ENCODE measurements around the gene MARS1. TPM values are rescaled to one million over a fixed set of nuclear protein-coding genes. Genes with fewer than 3 reads are reported as not detected.

The MARS1 gene
- total RNA-seq, 8 experiments from 2014 or later = 133 to 437 (median 224) TPM

DNA sequence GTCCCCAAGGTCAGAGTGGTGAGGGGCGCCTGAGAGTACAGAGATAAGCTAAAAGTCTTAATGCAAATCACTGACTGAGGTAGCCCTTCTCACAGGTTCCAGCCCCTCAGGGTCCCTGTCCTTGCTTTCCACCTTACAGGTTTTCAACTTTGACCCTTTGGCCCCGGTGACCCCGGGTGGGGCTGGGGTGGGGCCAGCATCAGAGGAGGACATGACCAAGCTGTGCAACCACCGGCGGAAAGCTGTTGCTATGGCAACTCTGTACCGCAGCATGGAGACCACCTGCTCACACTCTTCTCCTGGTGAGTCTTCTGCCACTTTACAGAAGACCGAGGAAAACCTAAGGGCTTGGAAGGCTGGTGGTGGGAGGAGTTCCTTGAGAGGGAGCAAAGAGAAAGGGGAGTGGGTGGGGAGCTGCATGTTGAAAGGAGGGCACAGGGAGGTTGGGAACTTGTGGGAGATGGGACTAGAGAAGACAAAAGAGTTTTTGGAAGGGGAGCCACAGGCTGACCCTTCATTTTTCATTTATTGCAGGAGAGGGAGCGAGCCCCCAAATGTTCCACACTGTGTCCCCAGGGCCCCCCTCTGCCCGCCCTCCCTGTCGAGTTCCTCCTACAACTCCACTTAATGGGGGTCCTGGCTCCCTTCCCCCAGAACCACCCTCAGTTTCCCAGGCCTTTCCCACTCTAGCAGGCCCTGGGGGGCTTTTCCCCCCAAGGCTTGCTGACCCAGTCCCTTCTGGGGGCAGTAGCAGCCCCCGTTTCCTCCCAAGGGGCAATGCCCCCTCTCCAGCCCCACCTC lies 37.1 kb downstream of the MARS1 start:
- Histone ChIP-seq H3K4me1 (replicated peaks in 1 of 2) (peaks cover 39 to 45% of the 10 kb centered on the region in 2 donors), H3K4me3 (peak overlapping the region in 1 of 5 donors; percentile 47), H3K27ac (peak overlapping the region in 1 of 2 donors; percentile 94)
- ATAC-seq (replicated peaks in 6 of 8) = no peak
- in situ Hi-C loops (cut with MboI; ENCODE audit: low pct_unique_long_range_greater_than_20kb in 2 of 9, low sequenced_read_pairs in 9 of 9, unreplicated experiment in 9 of 9) = no loop called here
- WGBS, 10 experiments = 0 to 100% (median 39%) methylated on average over 1 to 2 of the region's 11 CpGs; no CpG with 5 or more reads in 4 of the 10 experiments

DNA sequence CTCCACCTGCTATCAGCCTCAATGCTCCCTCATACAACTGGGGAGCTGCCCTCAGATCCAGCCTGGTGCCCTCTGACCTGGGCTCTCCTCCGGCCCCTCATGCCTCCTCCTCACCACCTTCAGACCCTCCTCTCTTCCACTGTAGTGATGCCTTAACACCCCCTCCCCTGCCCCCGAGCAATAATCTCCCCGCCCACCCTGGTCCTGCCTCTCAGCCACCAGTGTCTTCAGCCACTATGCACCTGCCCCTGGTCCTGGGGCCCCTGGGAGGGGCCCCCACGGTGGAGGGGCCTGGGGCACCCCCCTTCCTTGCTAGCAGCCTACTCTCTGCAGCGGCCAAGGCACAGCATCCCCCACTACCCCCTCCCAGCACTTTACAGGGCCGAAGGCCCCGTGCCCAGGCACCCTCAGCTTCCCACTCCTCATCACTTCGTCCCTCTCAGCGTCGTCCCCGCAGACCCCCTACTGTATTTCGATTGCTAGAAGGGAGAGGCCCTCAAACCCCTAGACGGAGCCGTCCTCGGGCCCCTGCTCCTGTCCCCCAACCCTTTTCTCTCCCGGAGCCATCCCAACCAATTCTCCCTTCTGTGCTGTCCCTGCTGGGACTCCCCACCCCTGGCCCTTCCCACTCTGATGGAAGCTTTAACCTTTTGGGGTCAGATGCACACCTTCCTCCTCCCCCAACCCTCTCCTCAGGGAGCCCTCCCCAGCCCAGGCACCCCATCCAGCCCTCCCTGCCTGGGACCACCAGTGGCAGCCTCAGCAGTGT lies 37.9 kb downstream of the MARS1 start:
- no peak for ATAC-seq (replicated peaks in 6 of 8)
- in situ Hi-C loops (cut with MboI; ENCODE audit: low pct_unique_long_range_greater_than_20kb in 2 of 9, low sequenced_read_pairs in 9 of 9, unreplicated experiment in 9 of 9) = no loop called here
- no CpG with 5 or more reads among the region's 16 CpGs for WGBS, 10 experiments
- H3K4me3 ChIP-seq = no peak overlapping the region
- H3K4me1 ChIP-seq (replicated peaks in 1 of 2) = peaks cover 41 to 50% of the 10 kb centered on the region in 2 donors
- peak overlapping the region in 1 of 2 donors; percentile 21 for H3K27ac ChIP-seq

DNA sequence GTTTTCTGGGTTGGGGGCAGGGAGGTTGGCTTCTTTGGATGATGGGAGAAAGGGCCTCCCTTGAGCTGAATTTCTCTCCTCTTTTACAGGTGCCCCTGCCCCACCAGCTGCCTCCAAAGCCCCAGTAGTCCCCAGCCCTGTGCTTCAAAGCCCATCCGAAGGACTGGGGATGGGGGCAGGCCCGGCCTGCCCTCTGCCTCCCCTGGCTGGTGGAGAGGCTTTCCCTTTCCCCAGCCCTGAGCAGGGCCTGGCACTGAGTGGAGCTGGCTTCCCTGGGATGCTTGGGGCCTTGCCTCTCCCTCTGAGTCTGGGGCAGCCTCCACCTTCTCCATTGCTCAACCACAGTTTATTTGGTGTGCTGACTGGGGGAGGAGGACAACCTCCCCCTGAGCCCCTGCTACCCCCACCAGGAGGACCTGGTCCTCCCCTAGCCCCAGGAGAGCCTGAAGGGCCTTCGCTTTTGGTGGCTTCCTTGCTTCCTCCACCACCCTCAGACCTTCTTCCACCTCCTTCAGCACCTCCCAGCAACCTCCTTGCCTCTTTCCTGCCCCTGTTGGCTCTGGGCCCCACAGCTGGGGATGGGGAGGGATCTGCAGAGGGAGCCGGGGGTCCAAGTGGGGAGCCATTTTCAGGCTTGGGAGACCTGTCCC lies 38.7 kb downstream of the MARS1 start:
- Histone ChIP-seq H3K4me1 (replicated peaks in 1 of 2) (peaks cover 34 to 42% of the 10 kb centered on the region in 2 donors), H3K4me3 (no peak overlapping the region), H3K27ac (no peak overlapping the region)
- no peak for ATAC-seq (replicated peaks in 6 of 8)
- 71 to 100% methylated on average over 1 of the region's 4 CpGs; no CpG with 5 or more reads in 8 of the 10 experiments for WGBS, 10 experiments
- in situ Hi-C loops (cut with MboI; ENCODE audit: low pct_unique_long_range_greater_than_20kb in 2 of 9, low sequenced_read_pairs in 9 of 9, unreplicated experiment in 9 of 9) = no loop called here

DNA sequence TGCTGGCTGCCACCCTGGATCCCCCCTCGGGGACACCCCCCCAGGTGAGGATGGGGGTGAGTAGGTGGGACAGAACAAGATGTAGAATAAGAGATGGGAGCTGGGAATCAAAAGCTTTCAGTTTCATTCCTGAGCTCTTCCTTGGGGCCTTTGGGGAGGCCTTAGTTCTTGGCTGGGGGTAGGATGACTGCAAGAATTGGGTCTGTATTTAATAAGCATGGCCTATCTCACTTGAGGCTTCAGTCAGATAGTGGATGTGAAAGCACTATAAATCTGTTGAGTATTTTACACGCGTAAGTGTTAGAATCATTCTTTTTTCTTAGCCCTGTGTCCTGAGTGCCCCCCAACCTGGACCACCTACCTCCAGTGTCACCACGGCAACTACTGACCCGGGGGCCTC lies 39.3 kb downstream of the MARS1 start:
- H3K27ac ChIP-seq = no peak overlapping the region
- no peak overlapping the region for H3K4me3 ChIP-seq
- ATAC-seq (replicated peaks in 6 of 8) = no peak
- WGBS, 10 experiments = 80 to 100% (median 86%) methylated on average over 1 to 2 of the region's 5 CpGs; no CpG with 5 or more reads in 7 of the 10 experiments
- in situ Hi-C loops (cut with MboI; ENCODE audit: low pct_unique_long_range_greater_than_20kb in 2 of 9, low sequenced_read_pairs in 9 of 9, unreplicated experiment in 9 of 9) = no loop called here
- H3K4me1 ChIP-seq (replicated peaks in 1 of 2) = peaks cover 31 to 36% of the 10 kb centered on the region in 2 donors

DNA sequence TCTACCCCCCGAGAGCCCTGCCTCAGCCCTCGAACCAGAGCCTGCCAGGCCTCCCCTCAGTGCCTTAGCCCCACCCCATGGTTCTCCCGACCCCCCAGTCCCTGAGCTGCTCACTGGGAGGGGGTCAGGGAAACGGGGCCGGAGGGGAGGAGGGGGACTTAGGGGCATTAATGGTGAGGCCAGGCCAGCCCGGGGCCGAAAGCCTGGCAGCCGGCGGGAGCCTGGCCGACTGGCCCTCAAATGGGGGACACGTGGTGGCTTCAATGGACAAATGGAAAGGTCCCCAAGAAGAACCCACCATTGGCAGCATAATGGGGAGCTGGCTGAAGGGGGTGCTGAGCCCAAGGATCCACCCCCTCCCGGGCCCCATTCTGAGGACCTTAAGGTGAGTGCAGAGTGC lies 40.3 kb downstream of the MARS1 start:
- no peak overlapping the region for H3K4me3 ChIP-seq
- WGBS, 10 experiments = 100% methylated on average over 1 of the region's 12 CpGs; no CpG with 5 or more reads in 8 of the 10 experiments
- in situ Hi-C loops (cut with MboI; ENCODE audit: low pct_unique_long_range_greater_than_20kb in 2 of 9, low sequenced_read_pairs in 9 of 9, unreplicated experiment in 9 of 9) = no loop called here
- ATAC-seq (replicated peaks in 6 of 8) = no peak
- H3K4me1 ChIP-seq (replicated peaks in 1 of 2) = peaks cover 31 to 36% of the 10 kb centered on the region in 2 donors
- no peak overlapping the region for H3K27ac ChIP-seq

DNA sequence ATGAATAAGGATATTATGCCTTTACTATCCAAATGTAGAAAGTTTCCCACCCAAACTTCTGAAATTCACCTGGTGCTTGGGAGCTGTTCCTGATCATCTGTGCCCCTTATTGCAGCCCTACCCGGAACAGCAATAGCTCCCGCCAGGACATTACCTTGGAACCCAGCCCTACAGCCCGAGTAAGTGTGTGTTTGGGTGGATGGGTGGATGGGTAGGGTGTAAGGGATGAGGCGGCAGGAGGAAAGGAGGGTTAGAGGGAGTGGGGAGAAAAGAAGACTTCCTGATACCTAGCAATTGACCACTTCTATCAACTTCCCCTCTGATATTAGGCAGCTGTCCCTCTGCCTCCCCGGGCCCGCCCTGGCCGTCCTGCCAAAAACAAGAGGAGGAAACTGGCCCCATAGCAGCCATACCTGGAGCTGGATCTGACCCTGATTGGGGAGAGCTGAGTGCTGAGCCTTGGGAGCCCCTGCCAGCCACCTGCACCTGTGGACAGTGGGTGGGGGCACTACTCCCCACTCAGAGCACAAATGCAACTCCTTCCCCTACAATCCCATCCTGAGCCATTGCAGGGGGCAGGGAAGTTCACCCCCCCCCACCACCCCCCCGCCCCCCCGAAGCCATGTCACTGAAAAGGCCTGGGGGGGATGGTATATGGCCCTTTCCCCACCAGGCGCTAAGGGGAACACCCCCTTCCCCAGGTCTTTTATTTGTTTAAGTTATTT lies 41.1 kb downstream of the MARS1 start:
- ATAC-seq (replicated peaks in 6 of 8) = no peak
- Histone ChIP-seq H3K4me1 (replicated peaks in 1 of 2) (peaks cover 27 to 32% of the 10 kb centered on the region in 2 donors), H3K27ac (peak overlapping the region in 1 of 2 donors; percentile 78), H3K4me3 (no peak overlapping the region)
- in situ Hi-C loops (cut with MboI; ENCODE audit: low pct_unique_long_range_greater_than_20kb in 2 of 9, low sequenced_read_pairs in 9 of 9, unreplicated experiment in 9 of 9) = no loop called here
- WGBS, 10 experiments = 57 to 90% (median 78%) methylated on average over 1 to 7 of the region's 10 CpGs; no CpG with 5 or more reads in 6 of the 10 experiments

DNA sequence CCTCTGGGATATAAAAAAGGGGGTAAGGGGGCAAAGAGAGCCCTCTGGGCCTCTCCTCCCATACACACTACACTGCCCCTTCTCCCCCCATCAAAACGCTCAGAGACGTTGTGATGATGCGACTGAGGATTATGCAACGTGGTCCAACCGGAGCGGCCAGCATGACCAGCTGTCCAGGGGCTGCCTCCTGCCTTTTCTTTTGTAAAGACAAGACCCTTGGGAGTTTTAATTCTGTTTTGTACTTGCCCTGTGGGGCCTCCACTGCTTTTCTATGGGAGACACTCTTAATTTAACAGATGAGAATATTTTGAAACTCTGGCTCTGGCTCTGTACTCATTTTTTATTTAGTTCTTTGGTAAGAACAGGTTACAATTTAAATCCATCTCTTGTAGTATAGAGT lies 42.0 kb downstream of the MARS1 start:
- Histone ChIP-seq H3K4me1 (replicated peaks in 1 of 2) (peaks cover 19 to 23% of the 10 kb centered on the region in 2 donors), H3K4me3 (no peak overlapping the region), H3K27ac (peak overlapping the region; percentile 71 to 78)
- ATAC-seq (replicated peaks in 6 of 8) = peak in 2 of 8 experiments; percentile 17 to 48
- WGBS, 10 experiments = 33 to 80% (median 53%) methylated on average over 2 to 4 of the region's 6 CpGs; no CpG with 5 or more reads in 6 of the 10 experiments
- in situ Hi-C loops (cut with MboI; ENCODE audit: low pct_unique_long_range_greater_than_20kb in 2 of 9, low sequenced_read_pairs in 9 of 9, unreplicated experiment in 9 of 9) = no loop called here

DNA sequence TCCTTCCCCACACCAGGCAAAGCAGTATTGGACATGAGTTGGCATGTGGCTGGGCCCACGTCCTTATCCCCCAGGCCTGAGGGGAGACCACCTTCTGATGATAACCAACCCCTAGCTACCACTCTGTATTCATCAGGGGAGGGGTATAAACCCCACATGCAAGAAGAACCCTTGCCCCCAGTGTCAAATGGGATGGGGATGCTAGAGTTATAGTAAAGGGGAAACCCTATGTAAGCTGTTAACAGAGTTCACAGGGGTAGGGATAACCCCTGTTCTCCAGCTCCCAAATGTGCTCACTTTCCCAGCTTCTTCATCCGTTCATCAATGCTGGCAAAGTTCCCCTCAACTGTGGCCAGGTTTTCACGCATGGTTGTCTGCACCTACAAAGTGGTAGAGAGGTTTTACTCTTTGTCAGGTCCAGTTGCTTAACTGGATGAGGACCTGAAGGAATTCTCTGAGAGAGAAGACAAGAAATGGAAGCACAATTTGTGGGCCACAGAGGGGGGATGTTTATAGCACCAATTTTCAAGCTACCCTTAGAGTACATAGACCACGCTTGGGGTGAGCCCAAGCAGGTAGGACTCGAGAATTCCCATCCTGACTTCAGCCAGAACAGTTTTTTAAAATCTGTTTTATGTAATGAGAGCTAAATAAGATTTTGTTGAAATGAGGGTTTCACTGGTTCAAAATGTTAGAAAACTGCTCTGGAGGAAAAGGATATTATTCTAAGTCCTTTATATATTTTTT lies 42.7 kb downstream of the MARS1 start:
- no peak for ATAC-seq (replicated peaks in 6 of 8)
- WGBS, 10 experiments = 84 to 100% (median 100%) methylated on average over 1 to 5 of the region's 5 CpGs; no CpG with 5 or more reads in 1 of the 10 experiments
- Histone ChIP-seq H3K4me1 (replicated peaks in 1 of 2) (peaks cover 12 to 16% of the 10 kb centered on the region in 2 donors), H3K4me3 (no peak overlapping the region), H3K27ac (peak overlapping the region; percentile 71 to 78)
- in situ Hi-C loops (cut with MboI; ENCODE audit: low pct_unique_long_range_greater_than_20kb in 2 of 9, low sequenced_read_pairs in 9 of 9, unreplicated experiment in 9 of 9) = no loop called here

DNA sequence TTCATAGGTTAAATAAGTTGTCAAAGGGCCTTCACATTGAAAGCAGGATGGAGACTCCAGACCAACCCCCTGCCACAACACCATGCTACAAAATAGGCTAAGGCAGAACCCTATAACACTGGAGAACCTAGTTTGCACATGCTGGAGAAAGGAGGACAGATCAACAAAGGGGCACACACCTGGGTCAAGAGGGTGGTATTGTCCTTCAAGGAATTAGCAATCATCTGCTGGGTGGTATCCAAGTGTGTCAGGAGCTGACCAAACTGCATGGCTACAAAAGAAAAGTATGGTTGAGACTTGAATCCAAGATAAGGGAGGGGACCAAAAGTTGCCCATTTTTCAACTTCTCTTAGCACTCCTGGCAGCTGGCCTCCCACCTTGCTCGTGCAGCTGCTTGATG lies 44.0 kb downstream of the MARS1 start:
- 83% methylated on average over 1 of the region's 1 CpG; no CpG with 5 or more reads in 9 of the 10 experiments for WGBS, 10 experiments
- no peak for ATAC-seq (replicated peaks in 6 of 8)
- Histone ChIP-seq H3K27ac (no peak overlapping the region), H3K4me3 (no peak overlapping the region), H3K4me1 (replicated peaks in 1 of 2) (peaks cover 7 to 12% of the 10 kb centered on the region in 2 donors)
- in situ Hi-C loops (cut with MboI; ENCODE audit: low pct_unique_long_range_greater_than_20kb in 2 of 9, low sequenced_read_pairs in 9 of 9, unreplicated experiment in 9 of 9) = no loop called here

DNA sequence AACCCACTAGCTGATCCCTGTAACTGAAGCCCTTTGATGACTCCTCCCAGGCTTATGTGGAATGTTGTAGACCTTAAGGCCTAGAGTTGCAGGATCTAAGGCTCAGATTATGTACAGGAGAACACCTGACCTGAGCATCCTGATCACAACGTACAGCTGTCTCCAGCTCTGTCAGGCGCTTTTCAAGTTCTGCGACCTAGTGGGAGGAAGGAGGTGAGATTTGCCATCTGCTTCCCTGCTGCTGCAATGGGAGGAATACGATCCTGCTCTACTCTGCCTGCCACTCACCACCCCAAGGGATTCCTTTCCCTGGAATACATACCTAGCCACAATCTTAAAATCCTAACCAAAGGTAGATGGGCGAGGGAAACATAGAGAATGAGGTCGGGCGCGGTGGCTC lies 45.2 kb downstream of the MARS1 start:
- Histone ChIP-seq H3K27ac (no peak overlapping the region), H3K4me1 (replicated peaks in 1 of 2) (peaks cover 7 to 12% of the 10 kb centered on the region in 2 donors), H3K4me3 (no peak overlapping the region)
- in situ Hi-C loops (cut with MboI; ENCODE audit: low pct_unique_long_range_greater_than_20kb in 2 of 9, low sequenced_read_pairs in 9 of 9, unreplicated experiment in 9 of 9) = no loop called here
- no peak for ATAC-seq (replicated peaks in 6 of 8)
- WGBS, 10 experiments = 80 to 100% (median 90%) methylated on average over 1 to 5 of the region's 8 CpGs; no CpG with 5 or more reads in 7 of the 10 experiments

DNA sequence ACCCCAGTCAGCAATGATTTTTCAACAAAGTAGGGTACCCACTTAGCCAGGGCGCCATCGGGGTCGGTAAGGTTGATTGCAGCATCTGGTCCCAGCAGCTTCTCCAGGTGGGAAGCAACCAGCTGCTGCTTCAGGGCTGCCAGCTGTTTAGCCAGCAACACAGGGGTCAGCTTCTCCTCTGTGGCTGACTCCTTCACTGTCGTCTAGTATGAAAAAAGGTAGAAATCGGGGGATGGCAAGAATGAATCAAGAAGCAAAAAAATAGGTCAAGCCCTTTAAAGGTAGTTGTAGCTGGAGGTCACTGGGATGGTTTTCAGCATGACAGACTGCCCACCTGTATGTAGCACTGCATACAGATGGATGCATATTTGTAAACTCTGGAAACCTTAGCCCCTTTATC lies 46.4 kb downstream of the MARS1 start:
- no peak for ATAC-seq (replicated peaks in 6 of 8)
- Histone ChIP-seq H3K4me1 (replicated peaks in 1 of 2) (peaks cover 7 to 12% of the 10 kb centered on the region in 2 donors), H3K27ac (no peak overlapping the region), H3K4me3 (no peak overlapping the region)
- WGBS, 10 experiments = 98 to 100% (median 100%) methylated on average over 1 to 5 of the region's 5 CpGs; no CpG with 5 or more reads in 4 of the 10 experiments
- in situ Hi-C loops (cut with MboI; ENCODE audit: low pct_unique_long_range_greater_than_20kb in 2 of 9, low sequenced_read_pairs in 9 of 9, unreplicated experiment in 9 of 9) = no loop called here
